ENCODE data around the gene PRDM9.
"Not testable (repeated sequence)": the region's sequence is repeated elsewhere in the genome, so short reads cannot be mapped to it uniquely, and the experiment has no call there.

Gene PRDM9

DNA sequence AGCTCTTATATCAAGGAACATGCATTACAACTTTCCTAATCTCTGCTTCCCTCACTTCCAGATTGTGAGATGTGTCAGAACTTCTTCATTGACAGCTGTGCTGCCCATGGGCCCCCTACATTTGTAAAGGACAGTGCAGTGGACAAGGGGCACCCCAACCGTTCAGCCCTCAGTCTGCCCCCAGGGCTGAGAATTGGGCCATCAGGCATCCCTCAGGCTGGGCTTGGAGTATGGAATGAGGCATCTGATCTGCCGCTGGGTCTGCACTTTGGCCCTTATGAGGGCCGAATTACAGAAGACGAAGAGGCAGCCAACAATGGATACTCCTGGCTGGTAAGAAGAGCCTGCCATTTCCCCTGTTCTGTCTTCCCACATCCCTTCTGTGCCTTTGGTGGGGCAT is 15.1 kb downstream of the PRDM9 start:
- no peak overlapping the region for H3K27ac ChIP-seq (ENCODE audit: low read depth, low read length)
- no peaks in the 10 kb centered on the region for H3K4me1 ChIP-seq (ENCODE audit: control insufficient read depth, low read depth, low read length)
- no peaks in the 10 kb centered on the region for H3K79me2 ChIP-seq (ENCODE audit: control insufficient read depth, insufficient read depth, low read length)
- H4K8ac ChIP-seq (ENCODE audit: low read depth, low read length), result no peak overlapping the region
- H3K18ac ChIP-seq (ENCODE audit: low read length), result no peak overlapping the region
- H4K5ac ChIP-seq (ENCODE audit: low read length), result no peak overlapping the region
- H2BK5ac ChIP-seq (ENCODE audit: low read length), result no peak overlapping the region
- H3K9ac ChIP-seq (ENCODE audit: low read length), result no peak overlapping the region
- no peak overlapping the region for H2AK5ac ChIP-seq (ENCODE audit: low read length)
- no peak overlapping the region for H3K4me3 ChIP-seq (ENCODE audit: low read length)
- no peak overlapping the region for H3K4me2 ChIP-seq (ENCODE audit: low read length)
- H3K4ac ChIP-seq (ENCODE audit: low read depth, low read length), result no peak overlapping the region
- H2BK15ac ChIP-seq (replicated peaks; ENCODE audit: low read depth), result no peak overlapping the region
- H3K36me3 ChIP-seq (ENCODE audit: control insufficient read depth, insufficient read depth, low read length), result no peaks in the 10 kb centered on the region
- WGBS (ENCODE audit: extremely low coverage, insufficient coverage, low lambda C conversion rate), result no CpG with 5 or more reads among the region's 4 CpGs
- no peaks in the 10 kb centered on the region for H3K79me1 ChIP-seq (ENCODE audit: low read length)
- no peak overlapping the region for H2BK120ac ChIP-seq (ENCODE audit: low read depth, low read length)
- no peak for DNase-seq
- H3K23ac ChIP-seq (ENCODE audit: low read length), result no peak overlapping the region
- no peaks in the 10 kb centered on the region for H3K27me3 ChIP-seq (ENCODE audit: insufficient read depth, low read length, poor library complexity)
- H3K56ac ChIP-seq (ENCODE audit: low read length), result no peak overlapping the region

DNA sequence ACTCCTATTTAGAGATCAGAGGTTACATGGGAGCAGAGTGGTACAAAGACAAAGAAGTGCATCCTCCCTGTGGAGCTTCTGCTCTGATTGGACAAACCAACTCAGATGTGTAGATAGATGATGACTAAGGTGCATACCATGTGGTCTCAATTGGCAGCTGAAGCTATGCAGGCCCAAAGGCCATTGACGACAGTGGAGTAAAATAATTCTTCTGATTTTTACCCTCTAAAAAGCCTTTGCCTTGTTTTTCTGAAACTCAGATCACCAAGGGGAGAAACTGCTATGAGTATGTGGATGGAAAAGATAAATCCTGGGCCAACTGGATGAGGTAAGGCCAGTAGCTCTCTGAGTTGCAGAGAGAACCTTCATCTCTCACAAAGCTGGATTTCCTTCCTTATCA is 15.6 kb downstream of the PRDM9 start:
- Histone ChIP-seq H3K4ac (ENCODE audit: low read depth, low read length) (no peak overlapping the region), H3K18ac (ENCODE audit: low read length) (no peak overlapping the region), H3K4me2 (ENCODE audit: low read length) (no peak overlapping the region), H3K23ac (ENCODE audit: low read length) (no peak overlapping the region), H3K9ac (ENCODE audit: low read length) (no peak overlapping the region), H4K8ac (ENCODE audit: low read depth, low read length) (no peak overlapping the region), H3K79me2 (ENCODE audit: control insufficient read depth, insufficient read depth, low read length) (no peaks in the 10 kb centered on the region), H4K5ac (ENCODE audit: low read length) (no peak overlapping the region), H2BK15ac (replicated peaks; ENCODE audit: low read depth) (no peak overlapping the region), H3K4me3 (ENCODE audit: low read length) (no peak overlapping the region), H3K56ac (ENCODE audit: low read length) (no peak overlapping the region), H2BK5ac (ENCODE audit: low read length) (no peak overlapping the region), H3K4me1 (ENCODE audit: control insufficient read depth, low read depth, low read length) (no peaks in the 10 kb centered on the region), H3K79me1 (ENCODE audit: low read length) (no peaks in the 10 kb centered on the region), H3K27ac (ENCODE audit: low read depth, low read length) (no peak overlapping the region), H2BK120ac (ENCODE audit: low read depth, low read length) (no peak overlapping the region), H3K36me3 (ENCODE audit: control insufficient read depth, insufficient read depth, low read length) (no peaks in the 10 kb centered on the region), H3K27me3 (ENCODE audit: insufficient read depth, low read length, poor library complexity) (no peaks in the 10 kb centered on the region), H2AK5ac (ENCODE audit: low read length) (no peak overlapping the region)
- WGBS (ENCODE audit: extremely low coverage, insufficient coverage, low lambda C conversion rate), result no CpG with 5 or more reads among the region's 1 CpG
- DNase-seq, result no peak

DNA sequence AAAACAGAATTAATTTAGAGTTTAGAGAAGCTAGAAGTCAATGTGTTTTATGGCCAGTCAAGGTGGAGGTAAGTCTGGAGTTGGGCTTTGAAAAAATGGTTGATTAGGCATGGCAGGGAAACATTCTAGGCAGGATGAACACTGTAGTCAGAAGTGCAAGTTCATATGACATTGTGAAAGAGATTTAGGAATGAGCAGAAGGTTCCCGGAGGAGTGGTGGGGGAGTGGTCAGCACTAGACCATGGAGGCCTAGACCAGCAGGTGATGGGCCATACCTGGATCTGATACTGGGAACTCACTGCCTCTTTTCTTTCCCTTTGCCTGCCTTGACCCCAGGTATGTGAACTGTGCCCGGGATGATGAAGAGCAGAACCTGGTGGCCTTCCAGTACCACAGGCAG is 16.6 kb downstream of the PRDM9 start:
- Histone ChIP-seq H3K4ac (ENCODE audit: low read depth, low read length) (no peak overlapping the region), H3K23ac (ENCODE audit: low read length) (no peak overlapping the region), H3K27ac (ENCODE audit: low read depth, low read length) (no peak overlapping the region), H3K18ac (ENCODE audit: low read length) (no peak overlapping the region), H3K27me3 (ENCODE audit: insufficient read depth, low read length, poor library complexity) (no peaks in the 10 kb centered on the region), H3K4me1 (ENCODE audit: control insufficient read depth, low read depth, low read length) (no peaks in the 10 kb centered on the region), H3K56ac (ENCODE audit: low read length) (no peak overlapping the region), H3K4me3 (ENCODE audit: low read length) (no peak overlapping the region), H2AK5ac (ENCODE audit: low read length) (no peak overlapping the region), H3K9ac (ENCODE audit: low read length) (no peak overlapping the region), H3K79me2 (ENCODE audit: control insufficient read depth, insufficient read depth, low read length) (no peaks in the 10 kb centered on the region), H2BK15ac (replicated peaks; ENCODE audit: low read depth) (no peak overlapping the region), H2BK5ac (ENCODE audit: low read length) (no peak overlapping the region), H3K36me3 (ENCODE audit: control insufficient read depth, insufficient read depth, low read length) (no peaks in the 10 kb centered on the region), H2BK120ac (ENCODE audit: low read depth, low read length) (no peak overlapping the region), H3K79me1 (ENCODE audit: low read length) (no peaks in the 10 kb centered on the region), H4K8ac (ENCODE audit: low read depth, low read length) (no peak overlapping the region), H4K5ac (ENCODE audit: low read length) (no peak overlapping the region), H3K4me2 (ENCODE audit: low read length) (no peak overlapping the region)
- no CpG with 5 or more reads among the region's 2 CpGs for WGBS (ENCODE audit: extremely low coverage, insufficient coverage, low lambda C conversion rate)
- DNase-seq, result no peak

- H3K27ac ChIP-seq (ENCODE audit: low read depth, low read length), result no peak overlapping the region
- no peak overlapping the region for H3K23ac ChIP-seq (ENCODE audit: low read length)
- H3K36me3 ChIP-seq (ENCODE audit: control insufficient read depth, insufficient read depth, low read length), result no peaks in the 10 kb centered on the region
- H4K5ac ChIP-seq (ENCODE audit: low read length), result no peak overlapping the region
- H2AK5ac ChIP-seq (ENCODE audit: low read length), result no peak overlapping the region
- no peak overlapping the region for H3K18ac ChIP-seq (ENCODE audit: low read length)
- H3K79me1 ChIP-seq (ENCODE audit: low read length), result no peaks in the 10 kb centered on the region
- no peaks in the 10 kb centered on the region for H3K4me1 ChIP-seq (ENCODE audit: control insufficient read depth, low read depth, low read length)
- H2BK5ac ChIP-seq (ENCODE audit: low read length), result no peak overlapping the region
- no peaks in the 10 kb centered on the region for H3K79me2 ChIP-seq (ENCODE audit: control insufficient read depth, insufficient read depth, low read length)
- H4K8ac ChIP-seq (ENCODE audit: low read depth, low read length), result no peak overlapping the region
- H2BK15ac ChIP-seq (replicated peaks; ENCODE audit: low read depth), result no peak overlapping the region
- no peak overlapping the region for H3K4ac ChIP-seq (ENCODE audit: low read depth, low read length)
- no peak overlapping the region for H3K4me3 ChIP-seq (ENCODE audit: low read length)
- no peak overlapping the region for H3K4me2 ChIP-seq (ENCODE audit: low read length)
- no peak overlapping the region for H3K9ac ChIP-seq (ENCODE audit: low read length)
- H3K56ac ChIP-seq (ENCODE audit: low read length), result no peak overlapping the region
- DNase-seq, result no peak
- no peak overlapping the region for H2BK120ac ChIP-seq (ENCODE audit: low read depth, low read length)
- no peaks in the 10 kb centered on the region for H3K27me3 ChIP-seq (ENCODE audit: insufficient read depth, low read length, poor library complexity)
Measured at GRCh38 chr5:23525751-23526150, 18.3 kb downstream of the PRDM9 start.

DNA sequence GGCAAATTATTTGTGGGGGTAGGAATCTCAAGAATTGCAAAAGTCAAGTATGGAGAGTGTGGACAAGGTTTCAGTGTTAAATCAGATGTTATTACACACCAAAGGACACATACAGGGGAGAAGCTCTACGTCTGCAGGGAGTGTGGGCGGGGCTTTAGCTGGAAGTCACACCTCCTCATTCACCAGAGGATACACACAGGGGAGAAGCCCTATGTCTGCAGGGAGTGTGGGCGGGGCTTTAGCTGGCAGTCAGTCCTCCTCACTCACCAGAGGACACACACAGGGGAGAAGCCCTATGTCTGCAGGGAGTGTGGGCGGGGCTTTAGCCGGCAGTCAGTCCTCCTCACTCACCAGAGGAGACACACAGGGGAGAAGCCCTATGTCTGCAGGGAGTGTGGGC is 19.2 kb downstream of the PRDM9 start:
- H3K27ac ChIP-seq (ENCODE audit: low read depth, low read length); H2BK15ac ChIP-seq (replicated peaks; ENCODE audit: low read depth); H2BK120ac ChIP-seq (ENCODE audit: low read depth, low read length); H3K79me2 ChIP-seq (ENCODE audit: control insufficient read depth, insufficient read depth, low read length); H3K56ac ChIP-seq (ENCODE audit: low read length); H3K18ac ChIP-seq (ENCODE audit: low read length); H3K23ac ChIP-seq (ENCODE audit: low read length); H3K4me2 ChIP-seq (ENCODE audit: low read length); H3K4me3 ChIP-seq (ENCODE audit: low read length); DNase-seq; H3K9ac ChIP-seq (ENCODE audit: low read length); H2AK5ac ChIP-seq (ENCODE audit: low read length); H3K36me3 ChIP-seq (ENCODE audit: control insufficient read depth, insufficient read depth, low read length); H4K8ac ChIP-seq (ENCODE audit: low read depth, low read length); H2BK5ac ChIP-seq (ENCODE audit: low read length); H3K4ac ChIP-seq (ENCODE audit: low read depth, low read length); H3K4me1 ChIP-seq (ENCODE audit: control insufficient read depth, low read depth, low read length); H3K27me3 ChIP-seq (ENCODE audit: insufficient read depth, low read length, poor library complexity); H4K5ac ChIP-seq (ENCODE audit: low read length); H3K79me1 ChIP-seq (ENCODE audit: low read length): not testable (repeated sequence)
- WGBS (ENCODE audit: extremely low coverage, insufficient coverage, low lambda C conversion rate), result no CpG with 5 or more reads among the region's 5 CpGs

- H3K36me3 ChIP-seq (ENCODE audit: control insufficient read depth, insufficient read depth, low read length); H2AK5ac ChIP-seq (ENCODE audit: low read length); H3K79me1 ChIP-seq (ENCODE audit: low read length); H4K8ac ChIP-seq (ENCODE audit: low read depth, low read length); H2BK15ac ChIP-seq (replicated peaks; ENCODE audit: low read depth); H4K5ac ChIP-seq (ENCODE audit: low read length); H3K23ac ChIP-seq (ENCODE audit: low read length); H3K56ac ChIP-seq (ENCODE audit: low read length); H2BK120ac ChIP-seq (ENCODE audit: low read depth, low read length); H3K79me2 ChIP-seq (ENCODE audit: control insufficient read depth, insufficient read depth, low read length); H3K27me3 ChIP-seq (ENCODE audit: insufficient read depth, low read length, poor library complexity); H3K4me3 ChIP-seq (ENCODE audit: low read length); H3K27ac ChIP-seq (ENCODE audit: low read depth, low read length); H3K9ac ChIP-seq (ENCODE audit: low read length); H3K4me2 ChIP-seq (ENCODE audit: low read length); H2BK5ac ChIP-seq (ENCODE audit: low read length); H3K4ac ChIP-seq (ENCODE audit: low read depth, low read length); H3K18ac ChIP-seq (ENCODE audit: low read length); DNase-seq; H3K4me1 ChIP-seq (ENCODE audit: control insufficient read depth, low read depth, low read length): not testable (repeated sequence)
- no CpG with 5 or more reads among the region's 15 CpGs for WGBS (ENCODE audit: extremely low coverage, insufficient coverage, low lambda C conversion rate)
Measured at GRCh38 chr5:23527216-23527920, 20.0 kb downstream of the PRDM9 start.

Data from mesendoderm (in vitro differentiated cells).